AG10803 (cell line): Measurements from ENCODE around the gene SLC29A2.

Experiments
- DNase-seq: peaks from one replicate; pipeline ENCODE4 v3.0.0; 2010; ENCODE audit warnings: low read depth
- H3K4me3 ChIP-seq: 2 replicates; pipeline ENCODE4 v1.5.1; 2011; ENCODE audit warnings: mild to moderate bottlenecking, low read length, control low read depth
- CTCF ChIP-seq: conservative IDR thresholded peaks from 2 replicates; pipeline ENCODE4 v1.5.1; 2011; ENCODE audit warnings: mild to moderate bottlenecking, low read length, control low read depth, inconsistent platforms

Gene SLC29A2

GRCh38 chr11:66328031-66328301, 43.6 kb downstream of the SLC29A2 start:
- DNase-seq = no peak
- no peak for TF ChIP-seq CTCF
- no peak overlapping the region for H3K4me3 ChIP-seq

- 0 out of 2 replicates have a peak, but pooled peaks have one; percentile 17 for TF ChIP-seq CTCF
- DNase-seq = peak; percentile 68
- no peak overlapping the region; the same call in 1 of the 2 replicates for H3K4me3 ChIP-seq
Observed at GRCh38 chr11:66327171-66328030, 44.2 kb downstream of the SLC29A2 start.

- TF ChIP-seq CTCF = no peak
- no peak overlapping the region; the same call in 1 of the 2 replicates for H3K4me3 ChIP-seq
- DNase-seq = peak; percentile 77
Observed at GRCh38 chr11:66326261-66327111, 45.1 kb downstream of the SLC29A2 start.

- no peak for TF ChIP-seq CTCF
- H3K4me3 ChIP-seq = no peak overlapping the region
- peak; percentile 9 for DNase-seq
Observed at GRCh38 chr11:66325263-66325671, 46.3 kb downstream of the SLC29A2 start.

GRCh38 chr11:66324664-66325063, 46.9 kb downstream of the SLC29A2 start:
- H3K4me3 ChIP-seq = no peak overlapping the region
- DNase-seq = peak; percentile 75
- TF ChIP-seq CTCF = no peak

- no peak overlapping the region for H3K4me3 ChIP-seq
- TF ChIP-seq CTCF = no peak
- DNase-seq = no peak
Observed at GRCh38 chr11:66323684-66324083, 47.9 kb downstream of the SLC29A2 start.
